HL-60 (cell line): ENCODE measurements around the gene HYCC2.
"Not testable (repeated sequence)": the region's sequence is repeated elsewhere in the genome, so short reads cannot be mapped to it uniquely, and the experiment has no call there.

Experiments used
- DNase-seq, 2 experiments: peaks; one replicate each; pipeline ENCODE4 v3.0.0-alpha.2; 2010 to 2020; ENCODE audit warnings: low read depth in 1 of 2, low spot score in 1 of 2
- H3K27ac ChIP-seq: fragments of 250-450 bp; sonication (Bioruptor Pico); replicated peaks from 2 replicates; pipeline ENCODE4 v1.5.1; 2020; ENCODE audit warnings: mild to moderate bottlenecking, moderate library complexity
- H3K27me3 ChIP-seq: fragments of 250-450 bp; sonication (Bioruptor Pico); 2 replicates; pipeline ENCODE4 v1.5.1; 2021; ENCODE audit warnings: mild to moderate bottlenecking, moderate library complexity; ENCODE audit not compliant: insufficient read depth, poor library complexity, severe bottlenecking
- H3K4me3 ChIP-seq: replicated peaks from 2 replicates; pipeline ENCODE4 v1.5.1; 2011; ENCODE audit warnings: mild to moderate bottlenecking, control low read depth, low read length; ENCODE audit not compliant: insufficient read depth
- CTCF ChIP-seq: IDR thresholded peaks from one replicate; pipeline ENCODE4 v1.5.1; 2011; ENCODE audit warnings: low read length, control low read depth, inconsistent platforms; ENCODE audit not compliant: insufficient read depth
- GABPA ChIP-seq: IDR thresholded peaks from 2 replicates; pipeline ENCODE4 v1.6.1; 2012; ENCODE audit warnings: low read depth
- POLR2AphosphoS5 ChIP-seq: IDR thresholded peaks from 2 replicates; pipeline ENCODE4 v1.6.1; 2012; ENCODE audit warnings: low read depth
- REST ChIP-seq: IDR thresholded peaks from 2 replicates; pipeline ENCODE4 v1.6.1; 2012; ENCODE audit warnings: low read depth; ENCODE audit not compliant: insufficient replicate concordance
- SPI1 ChIP-seq: IDR thresholded peaks from 2 replicates; pipeline ENCODE4 v1.6.1; 2012; ENCODE audit warnings: low read depth, mild to moderate bottlenecking, borderline replicate concordance

The HYCC2 gene

GRCh38 chr2:201040867-201041628 lies 30.4 kb downstream of the HYCC2 start:
- H3K27ac ChIP-seq: no peak overlapping the region
- H3K4me3 ChIP-seq: no peak overlapping the region
- H3K27me3 ChIP-seq: no peaks in the 10 kb centered on the region
- TF ChIP-seq CTCF (no peak), SPI1 (no peak), GABPA (no peak), REST (no peak), POLR2AphosphoS5 (no peak)
- no peak for DNase-seq

GRCh38 chr2:201038855-201039254 lies 32.6 kb downstream of the HYCC2 start:
- Histone ChIP-seq H3K27me3 (no peaks in the 10 kb centered on the region), H3K4me3 (no peak overlapping the region), H3K27ac (no peak overlapping the region)
- no peak for DNase-seq
- no peak for TF ChIP-seq GABPA
- no peak for TF ChIP-seq POLR2AphosphoS5
- no peak for TF ChIP-seq REST
- TF ChIP-seq CTCF: no peak
- TF ChIP-seq SPI1: no peak

- H3K4me3 ChIP-seq, H3K27ac ChIP-seq, DNase-seq, H3K27me3 ChIP-seq: not testable (repeated sequence)
These were observed 33.1 kb downstream of the HYCC2 start for GRCh38 chr2:201038361-201038760.

- not testable (repeated sequence) for H3K4me3 ChIP-seq, H3K27ac ChIP-seq, DNase-seq, H3K27me3 ChIP-seq
These were observed 37.1 kb downstream of the HYCC2 start for GRCh38 chr2:201034355-201034754.

GRCh38 chr2:201024518-201024917 lies 47.0 kb downstream of the HYCC2 start:
- no peak overlapping the region for H3K4me3 ChIP-seq
- H3K27me3 ChIP-seq: no peaks in the 10 kb centered on the region
- no peak for DNase-seq
- no peak overlapping the region for H3K27ac ChIP-seq
- TF ChIP-seq POLR2AphosphoS5 (no peak), CTCF (no peak), SPI1 (no peak), GABPA (no peak), REST (no peak)
